HG02981 (cell line): ENCODE results near the gene GRIN2A.

Experiments
- ATAC-seq: cut with Tn5 transposase; IDR thresholded peaks from one replicate; pipeline ENCODE4 v1.9.1; 2021; ENCODE audit warnings: mild to moderate bottlenecking, moderate library complexity; ENCODE audit not compliant: unreplicated experiment

The GRIN2A gene

DNA sequence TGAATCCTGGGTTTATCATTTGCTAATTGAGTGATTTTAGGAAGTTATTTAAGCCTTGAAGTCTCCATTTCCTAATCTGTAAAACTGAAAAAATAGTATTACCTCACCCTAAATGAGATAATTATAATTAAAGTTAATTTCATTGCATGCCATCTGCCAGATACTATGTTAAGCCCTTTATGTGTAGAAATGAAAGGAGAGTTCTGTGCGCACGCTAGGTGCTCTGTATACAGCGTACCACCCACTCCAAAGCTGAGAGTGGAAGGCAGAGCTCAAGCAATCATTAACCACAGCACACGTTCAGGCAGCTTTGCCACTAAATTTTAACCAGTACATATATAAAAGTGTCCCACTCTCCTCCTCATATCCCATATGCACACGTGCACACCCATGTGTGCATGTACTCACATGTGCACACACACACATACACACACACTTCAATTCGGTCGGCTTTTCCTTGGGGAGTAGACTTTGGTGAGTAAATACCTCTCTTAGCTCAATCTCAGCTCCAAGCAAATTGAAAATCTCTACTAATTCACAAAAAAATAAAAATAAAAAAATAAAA, 204.8 kb downstream of the GRIN2A start:
- no peak for ATAC-seq

DNA sequence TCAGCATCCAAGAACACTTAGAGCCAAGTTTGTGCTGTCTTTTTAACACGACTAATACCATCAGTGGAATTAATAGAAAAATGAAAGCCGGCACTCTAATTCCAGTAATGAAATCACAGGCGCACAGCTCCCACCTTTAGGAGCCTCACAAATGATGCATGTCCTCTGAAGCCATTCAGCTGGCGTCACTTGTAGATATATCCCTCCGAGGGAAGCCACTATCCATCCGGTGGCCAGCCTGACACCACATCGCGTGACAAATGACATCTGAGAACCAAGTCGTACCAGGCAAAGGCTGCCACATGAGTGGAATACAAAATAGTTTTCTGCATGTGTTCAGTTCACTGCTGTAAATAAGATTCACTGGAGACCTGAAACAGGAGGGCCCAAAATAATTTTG, 205.6 kb downstream of the GRIN2A start:
- no peak for ATAC-seq

GRCh38 chr16:9971907-9972306, 210.3 kb downstream of the GRIN2A start:
- no peak for ATAC-seq

GRCh38 chr16:9970796-9971195, 211.4 kb downstream of the GRIN2A start:
- ATAC-seq: no peak

GRCh38 chr16:9970244-9970643, 212.0 kb downstream of the GRIN2A start:
- no peak for ATAC-seq

- no peak for ATAC-seq
Measured at GRCh38 chr16:9969580-9969979, 212.6 kb downstream of the GRIN2A start.

GRCh38 chr16:9966569-9967157, 215.6 kb downstream of the GRIN2A start:
- ATAC-seq: peak; percentile 91

GRCh38 chr16:9965079-9965478, 217.1 kb downstream of the GRIN2A start:
- no peak for ATAC-seq

DNA sequence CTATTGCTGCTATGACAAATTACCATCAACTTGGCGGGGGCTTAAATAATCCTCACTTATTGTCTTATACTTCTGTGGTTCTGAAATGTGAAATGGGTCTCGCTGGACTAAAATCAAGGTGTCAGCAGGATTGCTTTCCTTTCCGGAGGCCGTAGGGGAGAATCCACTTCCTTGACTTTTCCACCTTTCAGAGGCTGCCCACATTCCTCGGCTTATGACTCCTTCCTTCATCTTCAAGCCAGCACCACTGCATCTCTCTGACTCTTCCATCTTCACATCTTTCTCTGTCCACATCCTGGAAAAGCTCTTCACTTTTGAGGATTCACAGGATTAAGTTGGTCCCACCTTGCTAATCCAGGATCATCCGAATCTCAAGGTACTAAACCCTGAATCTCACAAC, 217.8 kb downstream of the GRIN2A start:
- no peak for ATAC-seq

- ATAC-seq: no peak
Measured at GRCh38 chr16:9957433-9957832, 224.8 kb downstream of the GRIN2A start.

GRCh38 chr16:9957002-9957401, 225.2 kb downstream of the GRIN2A start:
- ATAC-seq: no peak

DNA sequence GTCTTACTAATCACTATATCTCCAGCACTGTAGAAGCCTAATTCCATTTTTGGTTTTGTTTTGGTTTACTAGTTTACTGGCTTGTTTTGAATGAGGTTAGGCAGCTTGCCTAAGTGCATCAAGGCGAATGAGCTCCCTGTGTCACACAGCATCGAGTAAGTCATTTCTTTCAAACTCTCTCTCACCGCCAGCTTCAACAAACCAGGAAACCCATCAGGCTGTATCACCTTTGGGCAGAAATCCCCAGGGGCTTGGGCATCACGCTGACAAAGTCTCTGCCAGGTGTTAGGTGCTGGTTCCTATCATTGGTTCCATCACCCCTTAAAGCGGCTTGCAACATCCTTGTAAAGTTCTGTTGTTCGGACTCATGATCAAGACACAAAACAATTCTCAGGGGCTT, 226.6 kb downstream of the GRIN2A start:
- no peak for ATAC-seq

DNA sequence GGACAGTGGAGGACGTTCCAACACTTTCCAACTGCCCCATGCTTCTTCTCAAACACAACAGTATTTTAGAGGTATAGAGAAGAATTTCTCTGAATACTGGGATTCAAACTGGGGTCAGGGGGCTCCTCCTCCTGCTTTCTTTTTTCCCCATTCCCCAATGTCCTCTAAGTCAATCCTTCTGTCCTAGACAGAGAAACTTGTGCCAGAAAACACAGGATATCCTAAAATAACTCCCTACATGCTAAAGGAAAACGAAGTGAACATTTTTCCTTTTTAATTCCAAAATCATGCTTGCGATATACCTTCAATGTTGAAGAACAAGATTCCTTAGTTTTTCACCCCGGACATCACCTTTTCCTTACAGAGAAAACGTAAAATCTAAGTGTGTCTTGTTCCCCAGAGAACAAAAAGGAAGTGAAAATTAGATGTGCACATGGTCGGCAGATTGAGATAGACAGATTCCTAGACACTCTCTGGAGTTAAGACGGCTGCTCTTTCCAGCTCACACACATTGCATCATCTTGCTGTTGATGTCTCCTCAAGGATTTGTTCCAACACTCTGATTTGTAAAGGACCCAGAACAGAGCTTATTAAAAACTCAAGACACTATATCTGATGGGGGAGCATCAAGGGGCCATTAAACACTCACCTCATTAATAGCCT, 228.2 kb downstream of the GRIN2A start:
- ATAC-seq: no peak

DNA sequence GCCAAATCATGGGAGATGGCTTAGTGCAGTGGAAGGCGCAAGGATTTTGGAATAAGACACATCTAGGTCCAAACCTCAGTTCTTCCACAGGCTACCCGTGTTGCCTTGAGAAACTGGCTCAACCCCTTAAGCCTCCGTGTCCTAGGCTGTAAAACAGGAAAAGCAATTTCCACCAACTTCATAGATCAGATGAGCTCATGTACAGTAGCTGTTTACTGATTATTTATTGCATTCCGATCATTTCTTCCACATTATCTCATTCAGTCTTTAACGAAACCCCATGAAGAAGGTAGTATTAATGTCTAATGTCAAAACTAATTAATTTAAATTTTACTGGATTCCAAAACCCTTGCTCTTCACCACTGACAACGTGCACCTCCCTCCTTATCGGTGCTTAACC, 231.6 kb downstream of the GRIN2A start:
- ATAC-seq: no peak

DNA sequence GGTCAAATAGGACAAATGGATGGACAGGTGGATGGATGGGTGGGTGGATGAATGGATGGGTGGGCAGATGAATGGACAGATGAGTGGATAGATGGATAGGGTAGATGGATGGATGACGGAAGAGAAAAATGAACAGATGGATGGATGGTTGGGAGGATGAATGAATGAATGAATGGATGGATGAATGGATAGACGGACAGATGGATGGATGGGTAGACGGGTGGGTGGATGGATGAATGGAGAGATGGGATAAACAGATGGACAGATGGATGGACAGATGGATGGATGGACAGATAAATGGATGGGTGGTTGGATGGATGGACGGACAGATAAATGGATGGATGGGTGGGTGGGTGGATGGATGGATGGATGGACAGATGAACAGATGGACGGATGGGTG, 232.8 kb downstream of the GRIN2A start:
- no peak for ATAC-seq

DNA sequence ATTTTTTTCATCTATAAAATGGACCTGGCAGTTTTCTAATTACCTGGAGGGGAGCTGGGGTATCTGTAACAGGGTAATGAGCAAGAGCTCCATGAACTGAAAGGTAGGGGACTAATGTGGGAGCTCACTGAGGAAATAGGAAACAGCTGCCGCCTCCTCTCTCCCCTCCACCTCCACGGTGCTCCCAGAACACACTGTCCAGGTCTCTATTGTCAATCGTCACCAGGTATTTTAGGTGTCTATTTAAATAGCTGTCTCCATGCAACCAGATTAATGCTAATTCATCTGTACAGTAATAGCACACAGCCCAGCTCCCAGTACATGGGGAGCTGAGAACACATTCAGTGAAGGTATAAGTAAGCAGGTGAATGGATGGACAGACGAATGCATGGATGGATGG, 233.3 kb downstream of the GRIN2A start:
- no peak for ATAC-seq

DNA sequence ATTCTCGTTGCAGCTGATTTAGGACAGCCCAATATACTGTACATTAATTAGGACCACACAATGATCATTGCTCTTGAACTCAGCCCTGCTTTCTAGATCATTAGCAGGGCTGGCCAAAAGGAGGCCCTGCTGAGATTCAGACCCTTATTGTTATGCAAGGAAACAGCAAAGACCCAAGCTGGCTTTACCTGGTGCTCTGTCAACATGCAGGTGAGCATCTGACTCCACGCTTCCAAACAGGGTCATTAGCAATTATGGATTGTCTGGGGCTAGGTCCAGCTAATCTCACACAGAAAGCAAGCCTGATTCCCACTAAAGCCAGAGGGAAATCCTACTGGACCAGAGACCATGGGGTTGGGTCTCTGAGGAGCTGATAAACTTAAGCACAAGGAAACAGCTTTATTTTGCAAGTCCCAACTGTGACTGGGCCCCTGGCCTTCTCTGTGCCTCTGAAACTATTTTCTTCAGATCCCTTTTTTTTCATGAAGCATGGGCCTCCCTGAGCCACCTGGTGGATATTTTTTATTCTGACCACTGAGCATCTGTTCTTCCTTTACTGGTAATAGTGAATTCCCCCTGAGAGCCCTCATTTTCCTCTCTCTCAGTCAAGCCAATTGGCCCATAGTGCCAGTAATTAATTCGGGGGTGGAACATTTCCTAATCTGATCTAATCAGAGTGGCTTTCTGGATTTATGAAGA, 236.1 kb downstream of the GRIN2A start:
- ATAC-seq: no peak

- ATAC-seq: no peak
Measured at GRCh38 chr16:9943121-9943520, 239.1 kb downstream of the GRIN2A start.

- ATAC-seq: no peak
Measured at GRCh38 chr16:9941245-9941644, 241.0 kb downstream of the GRIN2A start.

DNA sequence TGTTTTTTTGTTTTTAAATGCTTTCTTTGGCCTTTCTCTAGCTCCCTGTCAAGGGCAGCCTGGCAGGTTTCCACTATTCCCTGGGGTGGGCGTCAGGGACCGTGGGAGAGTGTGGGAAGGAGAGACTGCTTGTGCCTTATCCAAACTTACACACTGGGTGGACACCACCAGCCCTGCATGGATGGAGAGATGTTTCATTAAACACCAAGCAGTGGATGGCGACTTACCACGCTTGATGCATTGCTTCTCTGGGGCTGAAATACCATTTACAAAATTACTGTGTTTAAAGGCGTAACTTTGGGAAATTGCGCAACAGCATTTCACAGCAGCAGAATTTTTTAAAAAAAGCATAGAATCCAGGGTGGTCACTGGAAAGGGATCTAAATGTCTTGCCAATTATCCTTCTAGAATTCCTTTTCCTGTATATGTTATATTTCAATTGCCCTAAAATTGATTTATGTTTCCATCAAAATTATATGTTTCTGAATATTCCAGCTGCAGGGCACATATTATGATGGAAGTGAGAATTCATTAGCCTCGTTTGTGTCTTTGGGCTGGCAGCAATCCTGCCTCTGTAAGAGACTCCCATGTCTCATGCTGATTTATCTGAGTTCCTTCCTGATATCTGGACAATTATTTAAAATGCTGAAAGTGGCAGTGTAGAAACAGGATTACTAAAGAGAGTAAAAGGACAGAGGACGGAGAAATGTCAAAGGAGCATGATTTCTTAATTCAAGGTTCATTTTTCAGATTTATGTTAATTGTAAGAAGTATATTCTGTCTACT, 247.3 kb downstream of the GRIN2A start:
- no peak for ATAC-seq

DNA sequence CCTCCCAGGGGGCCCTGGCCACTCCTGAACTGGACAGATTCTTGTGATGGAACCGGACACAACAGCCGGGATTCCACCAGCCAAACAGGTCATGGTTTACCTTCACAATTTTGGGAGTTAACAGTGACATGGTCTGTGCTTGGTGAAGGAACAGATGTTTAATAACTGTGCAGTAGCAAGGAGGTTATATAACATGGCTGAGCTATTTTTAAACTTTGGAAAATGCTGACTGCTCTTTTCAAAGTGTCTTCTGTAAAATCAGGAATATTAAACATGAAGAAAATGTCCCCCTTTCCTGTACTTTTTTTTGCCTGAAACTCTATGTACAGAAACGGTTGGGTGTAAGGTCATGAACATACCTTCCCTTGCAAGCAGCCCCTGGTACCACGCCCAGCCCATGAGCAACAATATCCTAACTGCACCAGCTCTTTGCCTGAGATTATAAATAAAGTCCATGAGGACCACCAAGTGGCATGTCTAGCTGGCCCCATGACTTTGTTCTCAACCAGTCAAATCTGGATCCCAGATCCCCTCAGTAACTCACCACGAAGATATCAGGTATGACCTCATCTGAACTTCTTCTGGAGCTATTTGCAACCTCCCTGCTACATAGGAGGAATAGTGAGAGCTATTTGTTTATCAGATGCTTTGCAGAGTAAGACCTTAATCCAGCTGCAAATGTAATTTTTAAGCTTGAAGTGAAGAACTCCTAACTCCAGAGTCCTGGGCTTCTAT, 249.1 kb downstream of the GRIN2A start:
- no peak for ATAC-seq
